ENCODE measurements around the gene DMD. TPM values are rescaled to one million over a fixed set of nuclear protein-coding genes. Genes with fewer than 3 reads are reported as not detected.

The DMD gene
- total RNA-seq, 2 donors from 2014 or later, result 10.0 to 28.8 TPM

- DNase-seq (no peak), ATAC-seq (no peak)
- intact Hi-C loops (cut with DNase I, micrococcal nuclease), result no loop called here
Observed at GRCh38 chrX:31136144-31136611, 2075.2 kb downstream of the DMD start.

GRCh38 chrX:31132821-31133241, 2078.5 kb downstream of the DMD start:
- intact Hi-C loops (cut with DNase I, micrococcal nuclease), result no loop called here
- DNase-seq (no peak), ATAC-seq (no peak)

GRCh38 chrX:31130457-31131220, 2080.7 kb downstream of the DMD start:
- intact Hi-C loops (cut with DNase I, micrococcal nuclease), result no loop called here
- DNase-seq, result no peak
- no peak for ATAC-seq

GRCh38 chrX:31128855-31129254, 2082.5 kb downstream of the DMD start:
- no peak for DNase-seq
- intact Hi-C loops (cut with DNase I, micrococcal nuclease), result no loop called here
- ATAC-seq, result no peak

GRCh38 chrX:31127716-31128115, 2083.6 kb downstream of the DMD start:
- intact Hi-C loops (cut with DNase I, micrococcal nuclease), result no loop called here
- ATAC-seq, result no peak
- DNase-seq, result no peak

- ATAC-seq (no peak), DNase-seq (no peak)
- intact Hi-C loops (cut with DNase I, micrococcal nuclease), result no loop called here
Observed at GRCh38 chrX:31126205-31126604, 2085.1 kb downstream of the DMD start.

- DNase-seq, result no peak
Observed at GRCh38 chrX:31124536-31124935, 2086.8 kb downstream of the DMD start.

GRCh38 chrX:31123335-31123734, 2088.0 kb downstream of the DMD start:
- ATAC-seq, result no peak
- DNase-seq, result no peak
- intact Hi-C loops (cut with DNase I, micrococcal nuclease), result no loop called here

More at GRCh38 chrX:31124536-31124935, 2086.8 kb downstream of the DMD start:
- ATAC-seq, result no peak
- intact Hi-C loops (cut with DNase I, micrococcal nuclease), result no loop called here

GRCh38 chrX:31117266-31117665, 2094.1 kb downstream of the DMD start:
- intact Hi-C loops (cut with DNase I, micrococcal nuclease), result no loop called here
- ATAC-seq (no peak), DNase-seq (no peak)

GRCh38 chrX:31115398-31115797, 2096.0 kb downstream of the DMD start:
- DNase-seq (no peak), ATAC-seq (no peak)
- intact Hi-C loops (cut with DNase I, micrococcal nuclease), result no loop called here

- ATAC-seq (no peak), DNase-seq (no peak)
- intact Hi-C loops (cut with DNase I, micrococcal nuclease), result no loop called here
Observed at GRCh38 chrX:31114858-31115257, 2096.5 kb downstream of the DMD start.

GRCh38 chrX:31112226-31112999, 2098.9 kb downstream of the DMD start:
- DNase-seq (no peak), ATAC-seq (no peak)
- intact Hi-C loops (cut with DNase I, micrococcal nuclease), result no loop called here

- intact Hi-C loops (cut with DNase I, micrococcal nuclease), result no loop called here
Observed at GRCh38 chrX:31110657-31111056, 2100.7 kb downstream of the DMD start.

GRCh38 chrX:31099536-31100090, 2111.7 kb downstream of the DMD start:
- intact Hi-C loops (cut with DNase I, micrococcal nuclease), result no loop called here
- ATAC-seq, result no peak
- DNase-seq, result no peak

More at GRCh38 chrX:31110657-31111056, 2100.7 kb downstream of the DMD start:
- no peak for DNase-seq
- no peak for ATAC-seq

GRCh38 chrX:31098079-31098478, 2113.3 kb downstream of the DMD start:
- no peak for ATAC-seq
- intact Hi-C loops (cut with DNase I, micrococcal nuclease), result no loop called here
- no peak for DNase-seq

- DNase-seq, result no peak
- intact Hi-C loops (cut with DNase I, micrococcal nuclease), result no loop called here
- ATAC-seq, result no peak
Observed at GRCh38 chrX:31093639-31093975, 2117.7 kb downstream of the DMD start.

GRCh38 chrX:31092970-31093638, 2118.2 kb downstream of the DMD start:
- ATAC-seq (no peak), DNase-seq (no peak)
- intact Hi-C loops (cut with DNase I, micrococcal nuclease), result no loop called here

GRCh38 chrX:31092476-31092875, 2118.9 kb downstream of the DMD start:
- no peak for DNase-seq
- intact Hi-C loops (cut with DNase I, micrococcal nuclease), result no loop called here
- no peak for ATAC-seq

GRCh38 chrX:31091819-31092218, 2119.5 kb downstream of the DMD start:
- no peak for DNase-seq
- no peak for ATAC-seq
- intact Hi-C loops (cut with DNase I, micrococcal nuclease), result no loop called here
